Stimulated activated CD4-positive, alpha-beta T cell treated with anti-CD3 and anti-CD28 coated beads, Interleukin-15, amount 100 ng/mL, for 1 hour (primary cell): ENCODE results near the gene RCCD1.

Source experiments
- DNase-seq, 2 donors: peaks; one replicate each; pipeline ENCODE4 v3.0.0-alpha.2; 2020; ENCODE audit warnings: low read depth in 1 of 2, low spot score in 1 of 2

The RCCD1 gene

GRCh38 chr15:90960298-90961091, 5.8 kb downstream of the RCCD1 start:
- DNase-seq, result no peak

- DNase-seq, result no peak
Observed at GRCh38 chr15:90962021-90962420, 7.3 kb downstream of the RCCD1 start.

GRCh38 chr15:90966262-90966661, 11.6 kb downstream of the RCCD1 start:
- DNase-seq, result no peak

GRCh38 chr15:90967206-90967605, 12.5 kb downstream of the RCCD1 start:
- DNase-seq, result no peak

- no peak for DNase-seq
Observed at GRCh38 chr15:90968434-90968833, 13.8 kb downstream of the RCCD1 start.

GRCh38 chr15:90970274-90970673, 15.6 kb downstream of the RCCD1 start:
- DNase-seq, result no peak

GRCh38 chr15:90972133-90972532, 17.4 kb downstream of the RCCD1 start:
- no peak for DNase-seq

- DNase-seq, result no peak
Observed at GRCh38 chr15:90974216-90974615, 19.5 kb downstream of the RCCD1 start.

GRCh38 chr15:90979582-90979981, 24.9 kb downstream of the RCCD1 start:
- DNase-seq, result no peak

GRCh38 chr15:90981681-90982080, 27.0 kb downstream of the RCCD1 start:
- no peak for DNase-seq

- DNase-seq, result no peak
Observed at GRCh38 chr15:90982135-90982534, 27.5 kb downstream of the RCCD1 start.

GRCh38 chr15:90986790-90987507, 32.3 kb downstream of the RCCD1 start:
- DNase-seq, result no peak

GRCh38 chr15:90987561-90988141, 33.0 kb downstream of the RCCD1 start:
- DNase-seq, result no peak

GRCh38 chr15:90988296-90988695, 33.6 kb downstream of the RCCD1 start:
- no peak for DNase-seq

GRCh38 chr15:90989040-90989768, 34.5 kb downstream of the RCCD1 start:
- DNase-seq, result no peak

- no peak for DNase-seq
Observed at GRCh38 chr15:90990446-90990845, 35.8 kb downstream of the RCCD1 start.

- DNase-seq, result no peak
Observed at GRCh38 chr15:90991587-90992285, 37.1 kb downstream of the RCCD1 start.

- peak in 1 of 2 donors; percentile 1 for DNase-seq
Observed at GRCh38 chr15:90994059-90994416, 39.4 kb downstream of the RCCD1 start.

- peak; percentile 91 to 95 for DNase-seq
Observed at GRCh38 chr15:90994417-90995311, 40.0 kb downstream of the RCCD1 start, which contains the start of gene PRC1. TSS of gene PRC1 (minus strand) at chr15:90994535. CDS start at chr15:90994417, 118 bp downstream.

- no peak for DNase-seq
Observed at GRCh38 chr15:90998737-90999136, 44.1 kb downstream of the RCCD1 start.
